ENCODE measurements around the gene ATOH7. TPM values are rescaled to one million over a fixed set of nuclear protein-coding genes. Genes with fewer than 3 reads are reported as not detected.

ATOH7 gene
- total and polyA plus RNA-seq, 4 donors = 0.23 TPM; not detected in 3

DNA sequence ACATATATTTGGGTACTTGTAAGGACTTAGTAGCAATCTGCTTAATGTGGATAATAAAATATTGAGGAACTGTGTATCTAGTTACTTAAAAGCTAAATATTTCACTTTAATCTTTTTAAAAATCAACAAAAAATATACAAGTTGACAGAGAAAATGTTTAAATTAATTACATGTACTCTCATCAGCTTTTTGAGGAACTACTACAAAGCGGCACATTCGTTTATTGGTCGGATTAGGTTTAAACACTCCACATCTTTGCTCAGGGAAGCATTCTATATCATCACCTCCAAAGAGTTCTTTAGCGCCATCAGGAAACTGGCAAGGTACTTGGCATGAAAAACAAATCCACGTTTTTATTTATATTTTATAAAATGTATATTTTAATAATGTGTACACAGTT, 1.6 kb downstream of the ATOH7 start:
- DNase-seq (no peak), ATAC-seq (ENCODE audit: low FRiP score) (no peak)
- H3K4me1 ChIP-seq (ENCODE audit: control insufficient read depth in 1 of 2, insufficient read depth in 2 of 2, low read length in 2 of 2) = peaks cover 0 to 2% of the 10 kb centered on the region in 2 donors
- H3K27ac ChIP-seq (ENCODE audit: low read depth in 1 of 2, low read length in 2 of 2) = no peak overlapping the region
- no peaks in the 10 kb centered on the region for H3K9me3 ChIP-seq (ENCODE audit: control insufficient read depth, low read length)
- 78 to 81% methylated on average over 5 of the region's 5 CpGs for WGBS, 2 donors
- intact Hi-C loops (cut with DNase I) = no loop called here
- H3K4me3 ChIP-seq (ENCODE audit: low read length in 2 of 2) = no peak overlapping the region
- H3K27me3 ChIP-seq (ENCODE audit: control insufficient read depth in 1 of 2, insufficient read depth in 2 of 2, low read length in 1 of 2) = no peaks in the 10 kb centered on the region
- no peaks in the 10 kb centered on the region for H3K36me3 ChIP-seq (ENCODE audit: control insufficient read depth in 1 of 2, insufficient read depth in 2 of 2, low read length in 1 of 2)

DNA sequence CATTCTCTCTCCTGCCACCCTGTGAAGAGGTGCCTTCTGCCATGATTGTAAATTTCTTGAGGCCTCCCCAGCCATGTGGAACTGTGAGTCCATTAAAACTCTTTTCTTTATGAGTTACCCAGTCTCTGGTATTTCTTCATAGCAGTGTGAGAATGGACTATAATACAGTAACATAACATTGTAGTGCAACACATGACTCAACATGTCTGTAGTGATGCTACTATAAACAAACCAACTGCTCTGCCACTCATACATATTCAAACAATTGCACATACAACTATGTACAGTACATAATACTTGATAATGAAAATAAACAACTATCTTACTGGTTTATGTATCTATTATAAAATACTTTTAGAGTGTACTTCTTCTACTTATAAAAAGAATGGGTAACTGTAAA, 7.1 kb downstream of the ATOH7 start:
- Histone ChIP-seq H3K27ac (ENCODE audit: low read depth in 1 of 2, low read length in 2 of 2) (no peak overlapping the region), H3K9me3 (ENCODE audit: control insufficient read depth, low read length) (no peaks in the 10 kb centered on the region), H3K27me3 (ENCODE audit: control insufficient read depth in 1 of 2, insufficient read depth in 2 of 2, low read length in 1 of 2) (no peaks in the 10 kb centered on the region), H3K4me1 (ENCODE audit: control insufficient read depth in 1 of 2, insufficient read depth in 2 of 2, low read length in 2 of 2) (no peaks in the 10 kb centered on the region), H3K36me3 (ENCODE audit: control insufficient read depth in 1 of 2, insufficient read depth in 2 of 2, low read length in 1 of 2) (no peaks in the 10 kb centered on the region), H3K4me3 (ENCODE audit: low read length in 2 of 2) (no peak overlapping the region)
- ATAC-seq (ENCODE audit: low FRiP score) (no peak), DNase-seq (no peak)
- intact Hi-C loops (cut with DNase I) = no loop called here

DNA sequence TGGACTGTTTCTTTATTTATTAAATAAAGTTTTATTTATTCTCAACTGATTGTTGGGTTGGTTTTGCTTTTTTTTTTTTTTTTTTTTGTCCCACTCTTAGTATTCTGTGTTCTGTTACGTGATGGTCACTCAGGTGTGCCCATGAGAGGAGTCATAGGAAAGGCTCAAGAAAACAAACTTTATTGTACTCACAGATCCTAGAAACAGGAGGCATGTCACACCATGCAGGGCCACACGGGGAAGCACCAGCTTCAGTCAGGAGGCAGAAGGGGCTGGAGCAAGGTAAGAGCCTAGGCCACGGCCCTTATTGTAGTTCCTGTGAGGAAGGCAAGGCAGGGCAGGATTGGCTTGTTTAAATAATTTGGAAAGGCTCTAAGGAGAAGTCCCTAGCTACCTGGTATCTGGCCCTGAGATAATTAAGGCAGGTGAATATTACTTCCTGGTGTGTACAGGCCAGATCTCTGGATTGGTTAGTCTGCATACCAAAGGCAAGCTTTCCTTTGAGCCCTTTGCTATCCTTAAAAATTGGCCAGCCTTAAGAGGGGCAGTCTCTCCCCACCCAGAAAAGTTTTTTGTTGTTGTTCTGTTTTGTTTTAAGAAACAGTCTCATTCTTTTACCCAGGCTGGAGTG, 8.3 kb downstream of the ATOH7 start:
- Histone ChIP-seq H3K27ac (ENCODE audit: low read depth in 1 of 2, low read length in 2 of 2) (no peak overlapping the region), H3K9me3 (ENCODE audit: control insufficient read depth, low read length) (no peaks in the 10 kb centered on the region), H3K27me3 (ENCODE audit: control insufficient read depth in 1 of 2, insufficient read depth in 2 of 2, low read length in 1 of 2) (no peaks in the 10 kb centered on the region), H3K4me1 (ENCODE audit: control insufficient read depth in 1 of 2, insufficient read depth in 2 of 2, low read length in 2 of 2) (no peaks in the 10 kb centered on the region), H3K4me3 (ENCODE audit: low read length in 2 of 2) (no peak overlapping the region), H3K36me3 (ENCODE audit: control insufficient read depth in 1 of 2, insufficient read depth in 2 of 2, low read length in 1 of 2) (no peaks in the 10 kb centered on the region)
- ATAC-seq (ENCODE audit: low FRiP score) (no peak), DNase-seq (no peak)
- 78 to 84% methylated on average over 3 of the region's 3 CpGs for WGBS, 2 donors
- intact Hi-C loops (cut with DNase I) = no loop called here

DNA sequence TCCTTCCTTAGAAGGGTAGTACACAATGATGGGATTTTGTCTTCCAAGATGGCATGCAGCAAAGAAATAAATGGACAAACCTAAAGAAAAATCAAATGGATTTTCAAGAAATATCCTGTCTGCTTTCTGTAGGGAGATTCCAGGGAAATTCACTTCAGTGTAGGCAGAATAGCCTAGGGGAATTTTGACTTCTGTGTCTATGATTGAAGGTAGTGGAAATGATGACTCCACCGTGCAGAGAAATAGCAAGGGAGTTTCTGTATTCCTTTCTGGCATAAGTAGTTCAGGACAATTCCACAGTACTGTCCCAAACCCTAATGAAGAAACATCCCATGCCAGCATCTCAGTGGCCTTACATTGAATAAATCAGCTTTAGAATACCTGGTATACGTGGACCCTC, 9.5 kb downstream of the ATOH7 start:
- no peak overlapping the region for H3K4me3 ChIP-seq (ENCODE audit: low read length in 2 of 2)
- 71 to 73% methylated on average over 2 of the region's 2 CpGs for WGBS, 2 donors
- intact Hi-C loops (cut with DNase I) = no loop called here

DNA sequence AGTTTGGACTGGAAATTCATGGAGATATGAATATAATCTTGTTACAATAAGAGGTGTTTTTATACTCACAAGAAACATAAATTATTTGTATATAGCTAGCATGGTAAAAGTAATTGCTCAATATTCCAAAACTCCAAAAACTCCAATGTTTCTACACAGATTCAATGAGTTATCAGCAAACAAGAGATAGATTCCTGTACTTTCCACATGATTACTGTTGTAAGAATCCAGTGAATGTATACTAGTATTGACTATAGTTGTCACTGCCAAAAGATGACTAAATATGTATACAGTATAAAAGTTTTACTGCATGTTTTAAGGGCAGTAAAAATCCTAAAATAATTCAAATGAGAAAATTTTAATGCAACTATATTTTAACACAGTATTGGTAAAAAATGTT, 10.7 kb downstream of the ATOH7 start:
- ATAC-seq (ENCODE audit: low FRiP score) = no peak
- H3K4me3 ChIP-seq (ENCODE audit: low read length in 2 of 2) = no peak overlapping the region
- H3K27me3 ChIP-seq (ENCODE audit: control insufficient read depth in 1 of 2, insufficient read depth in 2 of 2, low read length in 1 of 2) = no peaks in the 10 kb centered on the region
- no peaks in the 10 kb centered on the region for H3K4me1 ChIP-seq (ENCODE audit: control insufficient read depth in 1 of 2, insufficient read depth in 2 of 2, low read length in 2 of 2)
- DNase-seq = no peak
- intact Hi-C loops (cut with DNase I) = no loop called here
- no peaks in the 10 kb centered on the region for H3K9me3 ChIP-seq (ENCODE audit: control insufficient read depth, low read length)
- no peaks in the 10 kb centered on the region for H3K36me3 ChIP-seq (ENCODE audit: control insufficient read depth in 1 of 2, insufficient read depth in 2 of 2, low read length in 1 of 2)
- H3K27ac ChIP-seq (ENCODE audit: low read depth in 1 of 2, low read length in 2 of 2) = no peak overlapping the region

More for the DNA sequence above, 9.5 kb downstream of the ATOH7 start:
- Histone ChIP-seq H3K27ac (ENCODE audit: low read depth in 1 of 2, low read length in 2 of 2) (no peak overlapping the region), H3K27me3 (ENCODE audit: control insufficient read depth in 1 of 2, insufficient read depth in 2 of 2, low read length in 1 of 2) (no peaks in the 10 kb centered on the region), H3K9me3 (ENCODE audit: control insufficient read depth, low read length) (no peaks in the 10 kb centered on the region), H3K4me1 (ENCODE audit: control insufficient read depth in 1 of 2, insufficient read depth in 2 of 2, low read length in 2 of 2) (no peaks in the 10 kb centered on the region), H3K36me3 (ENCODE audit: control insufficient read depth in 1 of 2, insufficient read depth in 2 of 2, low read length in 1 of 2) (no peaks in the 10 kb centered on the region)
- no peak for ATAC-seq (ENCODE audit: low FRiP score)
- no peak for DNase-seq

DNA sequence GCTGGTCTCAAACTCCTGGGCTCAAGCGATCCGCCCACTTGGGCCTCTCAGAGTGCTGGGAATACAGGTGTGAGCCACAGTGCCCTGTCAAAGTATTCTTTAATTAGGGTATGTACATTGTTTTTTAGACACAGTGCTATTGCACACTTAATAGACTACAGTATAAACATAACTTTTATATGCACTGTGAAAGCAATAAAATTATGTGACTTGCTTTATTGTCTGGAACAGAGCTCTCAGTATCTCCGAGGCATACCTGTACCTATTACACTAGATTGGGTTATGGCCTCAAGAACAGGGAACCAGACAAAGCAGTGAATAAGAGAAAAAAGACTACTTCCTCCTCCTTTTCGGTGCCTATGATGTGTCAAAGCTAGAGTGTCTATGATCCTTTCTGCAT, 13.1 kb downstream of the ATOH7 start:
- no peak for ATAC-seq (ENCODE audit: low FRiP score)
- H3K4me1 ChIP-seq (ENCODE audit: control insufficient read depth in 1 of 2, insufficient read depth in 2 of 2, low read length in 2 of 2) = no peaks in the 10 kb centered on the region
- H3K9me3 ChIP-seq (ENCODE audit: control insufficient read depth, low read length) = no peaks in the 10 kb centered on the region
- no peak for DNase-seq
- H3K4me3 ChIP-seq (ENCODE audit: low read length in 2 of 2) = no peak overlapping the region
- H3K27me3 ChIP-seq (ENCODE audit: control insufficient read depth in 1 of 2, insufficient read depth in 2 of 2, low read length in 1 of 2) = no peaks in the 10 kb centered on the region
- 84 to 88% methylated on average over 4 of the region's 4 CpGs for WGBS, 2 donors
- intact Hi-C loops (cut with DNase I) = no loop called here
- no peaks in the 10 kb centered on the region for H3K36me3 ChIP-seq (ENCODE audit: control insufficient read depth in 1 of 2, insufficient read depth in 2 of 2, low read length in 1 of 2)
- H3K27ac ChIP-seq (ENCODE audit: low read depth in 1 of 2, low read length in 2 of 2) = no peak overlapping the region

DNA sequence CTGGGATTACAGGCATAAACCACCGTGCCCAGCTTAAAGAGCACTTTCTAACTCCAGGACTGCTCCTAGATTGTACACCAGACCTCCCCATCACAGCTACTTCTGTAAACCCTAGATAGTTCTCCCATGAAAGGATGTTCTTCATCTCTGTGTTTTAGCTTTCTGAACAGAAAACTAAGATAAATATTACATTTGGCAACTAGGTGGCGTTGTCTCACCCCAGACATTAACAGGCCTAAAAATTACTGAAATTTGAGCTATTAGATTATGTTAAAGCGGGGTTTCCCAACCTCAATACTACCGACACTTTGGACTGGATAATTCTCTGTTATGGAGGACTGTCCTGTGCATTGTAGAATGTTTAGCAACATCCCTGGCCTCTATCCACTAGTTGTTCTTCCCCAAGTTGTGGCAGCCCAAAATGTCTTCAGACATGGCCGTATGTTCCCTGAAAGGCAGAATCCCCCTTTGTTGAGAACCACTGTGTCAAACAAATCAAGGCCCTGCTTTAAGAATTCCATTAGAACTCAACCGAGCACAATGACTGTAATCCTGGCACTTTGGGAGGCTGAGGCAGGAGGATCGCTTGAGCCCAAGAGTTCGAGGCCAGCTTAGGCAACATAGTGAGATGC, 19.1 kb downstream of the ATOH7 start:
- DNase-seq (no peak), ATAC-seq (ENCODE audit: low FRiP score) (no peak)
- no peak overlapping the region for H3K4me3 ChIP-seq (ENCODE audit: low read length in 2 of 2)
- WGBS, 2 donors = 54 to 56% methylated on average over 8 of the region's 8 CpGs
- H3K27ac ChIP-seq (ENCODE audit: low read depth in 1 of 2, low read length in 2 of 2) = no peak overlapping the region
- intact Hi-C loops (cut with DNase I) = no loop called here
- no peaks in the 10 kb centered on the region for H3K36me3 ChIP-seq (ENCODE audit: control insufficient read depth in 1 of 2, insufficient read depth in 2 of 2, low read length in 1 of 2)
- H3K27me3 ChIP-seq (ENCODE audit: control insufficient read depth in 1 of 2, insufficient read depth in 2 of 2, low read length in 1 of 2) = no peaks in the 10 kb centered on the region
- no peaks in the 10 kb centered on the region for H3K9me3 ChIP-seq (ENCODE audit: control insufficient read depth, low read length)
- no peaks in the 10 kb centered on the region for H3K4me1 ChIP-seq (ENCODE audit: control insufficient read depth in 1 of 2, insufficient read depth in 2 of 2, low read length in 2 of 2)

DNA sequence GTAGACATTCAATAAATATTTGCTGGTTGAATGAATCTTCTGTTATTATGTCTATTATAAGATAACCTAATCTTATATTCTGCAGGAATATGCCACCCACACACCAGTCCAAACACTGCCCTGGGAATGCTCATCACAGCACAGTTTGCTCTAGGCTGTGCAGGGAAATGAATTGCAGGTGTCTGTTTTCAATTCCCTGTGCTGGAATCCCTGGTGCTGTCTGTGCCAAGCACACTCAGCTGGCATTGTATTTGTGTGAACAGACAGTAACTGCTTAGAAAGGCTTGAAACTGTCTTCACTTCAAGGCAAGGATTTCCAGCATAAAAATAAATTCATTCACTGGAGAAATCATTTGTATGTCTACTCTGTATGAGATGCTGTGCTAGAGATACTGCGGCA, 20.2 kb downstream of the ATOH7 start:
- Histone ChIP-seq H3K36me3 (ENCODE audit: control insufficient read depth in 1 of 2, insufficient read depth in 2 of 2, low read length in 1 of 2) (no peaks in the 10 kb centered on the region), H3K27me3 (ENCODE audit: control insufficient read depth in 1 of 2, insufficient read depth in 2 of 2, low read length in 1 of 2) (no peaks in the 10 kb centered on the region), H3K27ac (ENCODE audit: low read depth in 1 of 2, low read length in 2 of 2) (no peak overlapping the region), H3K4me1 (ENCODE audit: control insufficient read depth in 1 of 2, insufficient read depth in 2 of 2, low read length in 2 of 2) (no peaks in the 10 kb centered on the region), H3K4me3 (ENCODE audit: low read length in 2 of 2) (no peak overlapping the region), H3K9me3 (ENCODE audit: control insufficient read depth, low read length) (no peaks in the 10 kb centered on the region)
- no peak for DNase-seq
- WGBS, 2 donors = 82 to 88% methylated on average over 1 of the region's 1 CpG
- intact Hi-C loops (cut with DNase I) = no loop called here
- no peak for ATAC-seq (ENCODE audit: low FRiP score)

DNA sequence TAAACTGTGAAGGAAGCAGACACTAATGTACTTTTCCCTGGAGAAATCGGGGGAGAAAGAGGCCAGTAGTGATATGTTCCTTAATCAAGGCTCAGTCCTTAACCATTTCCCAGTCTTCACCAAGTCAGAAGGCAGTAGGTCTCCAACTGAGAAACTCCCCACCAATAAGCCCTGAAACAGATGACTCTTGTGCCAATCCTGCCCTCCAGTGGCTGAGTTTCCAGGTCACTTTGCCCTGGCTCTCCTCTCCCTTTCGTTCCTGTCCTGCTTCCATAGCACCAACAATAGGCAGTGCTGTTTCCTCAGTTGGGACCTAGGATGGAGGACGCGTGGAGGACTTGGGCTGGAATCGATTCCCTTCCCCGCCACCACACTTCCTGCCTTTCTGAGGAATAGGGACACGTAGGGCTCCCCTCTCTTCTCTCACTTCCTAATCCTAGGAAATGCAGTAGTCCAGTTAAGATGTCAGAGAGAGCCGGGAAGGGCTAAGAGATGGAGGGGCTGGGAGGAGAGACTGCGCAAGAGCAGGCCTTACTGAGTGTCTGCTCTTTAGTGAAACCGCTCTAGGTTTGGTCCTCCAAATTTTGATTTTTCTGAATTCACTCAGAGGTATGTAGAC, 23.4 kb downstream of the ATOH7 start:
- WGBS, 2 donors = 56 to 57% methylated on average over 10 of the region's 10 CpGs
- no peaks in the 10 kb centered on the region for H3K27me3 ChIP-seq (ENCODE audit: control insufficient read depth in 1 of 2, insufficient read depth in 2 of 2, low read length in 1 of 2)
- DNase-seq (no peak), ATAC-seq (ENCODE audit: low FRiP score) (no peak)
- H3K36me3 ChIP-seq (ENCODE audit: control insufficient read depth in 1 of 2, insufficient read depth in 2 of 2, low read length in 1 of 2) = no peaks in the 10 kb centered on the region
- no peak overlapping the region for H3K4me3 ChIP-seq (ENCODE audit: low read length in 2 of 2)
- H3K9me3 ChIP-seq (ENCODE audit: control insufficient read depth, low read length) = no peaks in the 10 kb centered on the region
- intact Hi-C loops (cut with DNase I) = no loop called here
- H3K27ac ChIP-seq (ENCODE audit: low read depth in 1 of 2, low read length in 2 of 2) = no peak overlapping the region
- H3K4me1 ChIP-seq (ENCODE audit: control insufficient read depth in 1 of 2, insufficient read depth in 2 of 2, low read length in 2 of 2) = no peaks in the 10 kb centered on the region
